HG02678 (cell line): Measurements from ENCODE around the gene PLCD3.
"Not testable (repeated sequence)": the region's sequence is repeated elsewhere in the genome, so short reads cannot be mapped to it uniquely, and the experiment has no call there.

Experiments used
- ATAC-seq: cut with Tn5 transposase; IDR thresholded peaks from one replicate; pipeline ENCODE4 v1.9.1; 2021; ENCODE audit warnings: mild to moderate bottlenecking, moderate library complexity; ENCODE audit not compliant: unreplicated experiment

The PLCD3 gene

GRCh38 chr17:45135978-45136791, 3.9 kb upstream of the PLCD3 start:
- ATAC-seq = no peak

GRCh38 chr17:45135192-45135977, 3.1 kb upstream of the PLCD3 start, which contains the start of gene ACBD4:
TSS of gene ACBD4 (plus strand) at chr17:45135687. CDS start at chr17:45136145, 458 bp downstream.
- peak; percentile 82 for ATAC-seq

- peak; percentile 35 for ATAC-seq
Measured at GRCh38 chr17:45132572-45133463, 503 bp upstream of the PLCD3 start.

- ATAC-seq = no peak
Measured at GRCh38 chr17:45131616-45132319, 547 bp downstream of the PLCD3 start.

- no peak for ATAC-seq
Measured at GRCh38 chr17:45130681-45131615, 1.4 kb downstream of the PLCD3 start.

GRCh38 chr17:45129940-45130680, 2.2 kb downstream of the PLCD3 start:
- ATAC-seq = no peak

- ATAC-seq = no peak
Measured at GRCh38 chr17:45129426-45129939, 2.8 kb downstream of the PLCD3 start.

GRCh38 chr17:45128989-45129388, 3.3 kb downstream of the PLCD3 start:
- ATAC-seq = no peak

- ATAC-seq = no peak
Measured at GRCh38 chr17:45128331-45128730, 4.0 kb downstream of the PLCD3 start.

GRCh38 chr17:45127548-45128300, 4.6 kb downstream of the PLCD3 start:
- no peak for ATAC-seq

GRCh38 chr17:45127207-45127547, 5.1 kb downstream of the PLCD3 start:
- ATAC-seq = no peak

- ATAC-seq = no peak
Measured at GRCh38 chr17:45125509-45125908, 6.8 kb downstream of the PLCD3 start.

GRCh38 chr17:45124797-45125122, 7.6 kb downstream of the PLCD3 start:
- not testable (repeated sequence) for ATAC-seq

GRCh38 chr17:45123930-45124796, 8.2 kb downstream of the PLCD3 start:
- ATAC-seq = no peak

- no peak for ATAC-seq
Measured at GRCh38 chr17:45123076-45123770, 9.1 kb downstream of the PLCD3 start.

- no peak for ATAC-seq
Measured at GRCh38 chr17:45121055-45121454, 11.3 kb downstream of the PLCD3 start.
